H1 (cell line): ENCODE results near the gene CTPS1. TPM values are rescaled to one million over a fixed set of nuclear protein-coding genes. Genes with fewer than 3 reads are reported as not detected.

Experiments used
- EP300 ChIP-seq, 2 experiments: IDR thresholded peaks; 1 replicate in 1 of 2; 2 replicates in 1 of 2; pipeline ENCODE4 v1.6.1; 2011 to 2012; ENCODE audit warnings: low read depth in 2 of 2, low read length in 2 of 2, mild to moderate bottlenecking in 2 of 2, borderline replicate concordance in 1 of 2, inconsistent platforms in 1 of 2, moderate library complexity in 1 of 2
- GABPA ChIP-seq: IDR thresholded peaks from 2 replicates; pipeline ENCODE4 v1.6.1; 2011; ENCODE audit warnings: mild to moderate bottlenecking, low read length, moderate library complexity, borderline replicate concordance; ENCODE audit not compliant: insufficient read depth
- NANOG ChIP-seq: IDR thresholded peaks from 2 replicates; pipeline ENCODE4 v1.6.1; 2011; ENCODE audit warnings: low read length, low read depth, mild to moderate bottlenecking, inconsistent platforms; ENCODE audit not compliant: insufficient read depth, poor library complexity, severe bottlenecking
- RBBP5 ChIP-seq: IDR thresholded peaks from 2 replicates; pipeline ENCODE4 v1.7.1; 2012; ENCODE audit warnings: low read depth, mild to moderate bottlenecking, inconsistent platforms, low read length, moderate library complexity, borderline replicate concordance
- SIN3A ChIP-seq, 2 experiments: IDR thresholded peaks in 1 of 2; conservative IDR thresholded peaks in 1 of 2; 2 replicates each; pipeline ENCODE4 v1.6.1; 2011 to 2012; ENCODE audit warnings: low read length in 2 of 2, improper control_type of control experiment in 1 of 2, low read depth in 1 of 2, mild to moderate bottlenecking in 1 of 2
- SIRT6 ChIP-seq: IDR thresholded peaks from one replicate; pipeline ENCODE4 v1.7.1; 2012; ENCODE audit warnings: low read length, inconsistent platforms
- YY1 ChIP-seq: IDR thresholded peaks from 2 replicates; pipeline ENCODE4 v1.6.1; 2011; ENCODE audit warnings: low read depth, mild to moderate bottlenecking, low read length
- polyA plus RNA-seq, 7 experiments: library from polyadenylated mRNA; depleted of rRNA in 3 of 7; stranded (reverse) in 5 of 7; unstranded in 2 of 7; fragments of >200 nt in 5 of 7; fragments of 200-250 nt in 2 of 7; gene quantifications; 1 replicate in 5 of 7; 2 replicates in 1 of 7; 4 replicates in 1 of 7; pipeline versions ENCODE4 v1.2.1 to v1.2.3, GENCODE V29; 2011 to 2013; ENCODE audit warnings: missing spikeins in 2 of 7, mixed read lengths in 2 of 7
- total RNA-seq: library from RNA; stranded (reverse); fragmentation: NEBNext Ultra II Directional; extraction: Animal tissue kit (Norgen Biotek cat#: 25700); gene quantifications from 2 replicates; pipeline ENCODE4 v1.2.1, GENCODE V29; 2021

Gene CTPS1
- total and polyA plus RNA-seq, 2 of the 8 experiments (the other 6 are each of a cell fraction or from before 2014, with no cell fraction given), result 35.5 to 103 TPM

DNA sequence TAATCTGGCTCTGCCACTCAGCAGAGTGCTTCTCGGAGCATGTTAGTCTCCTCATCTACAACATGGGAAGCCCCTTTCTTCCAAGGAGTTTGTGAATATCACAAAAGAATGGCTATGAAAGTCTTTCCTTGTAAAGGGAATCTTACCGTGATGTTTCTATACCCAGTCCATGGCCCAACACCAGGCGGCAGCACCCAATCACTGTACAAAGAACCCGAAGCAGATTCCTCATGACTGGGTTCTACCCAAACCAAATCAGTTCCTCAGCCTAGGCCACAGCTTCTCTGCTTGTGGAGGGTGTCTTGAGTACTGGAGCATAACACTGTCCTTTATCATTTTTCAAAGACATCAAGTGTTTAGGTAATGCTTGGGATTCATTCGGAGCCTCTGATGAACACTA, 58.6 kb downstream of the CTPS1 start (continued):
- TF ChIP-seq GABPA (no peak), SIRT6 (no peak), YY1 (no peak), EP300 (IDR thresholded peaks at IDR 0.05; ENCODE audit: borderline replicate concordance in 1 of 2, low read depth in 2 of 2, low read length in 2 of 2) (no peak), RBBP5 (no peak), NANOG (no peak), SIN3A (conservative IDR thresholded peaks at IDR 0.05 in 1 of 2, IDR thresholded peaks at IDR 0.05 in 1 of 2; ENCODE audit: low read depth in 1 of 2, low read length in 2 of 2) (no peak)
